Calu3 (cell line): Measurements from ENCODE around the gene PTGER1. TPM values are rescaled to one million over a fixed set of nuclear protein-coding genes. Genes with fewer than 3 reads are reported as not detected.

ENCODE experiments used
- BruUV-seq: library from RNA; stranded (reverse); fragments of 400-500 nt; replicated peaks from 2 replicates; lab custom pipeline; 2021; lab: Mats Ljungman, UMichigan
- CTCF ChIA-PET: fragments of 300-600 bp; sonication (Branson Sonifier 250); formaldehyde crosslinking; loops from one replicate; lab custom pipeline; 2022; ENCODE audit warnings: antibody characterized with exemption; lab: Charles Lee
- DNase-seq: peaks from one replicate; pipeline ENCODE4 v3.0.0; 2022
- H3K27ac Mint-ChIP-seq: one replicate; pipeline ENCODE4 v1.8.0; 2022; ENCODE audit warnings: mixed read lengths; ENCODE audit not compliant: unreplicated experiment
- H3K27me3 Mint-ChIP-seq: one replicate; pipeline ENCODE4 v1.8.0; 2022; ENCODE audit warnings: mixed read lengths; ENCODE audit not compliant: unreplicated experiment
- H3K36me3 Mint-ChIP-seq: one replicate; pipeline ENCODE4 v1.8.0; 2022; ENCODE audit warnings: mild to moderate bottlenecking, moderate library complexity, mixed read lengths; ENCODE audit not compliant: insufficient read depth, unreplicated experiment
- H3K4me1 Mint-ChIP-seq: one replicate; pipeline ENCODE4 v1.8.0; 2022; ENCODE audit warnings: mild to moderate bottlenecking, low read depth, mixed read lengths; ENCODE audit not compliant: unreplicated experiment
- H3K4me3 Mint-ChIP-seq: one replicate; pipeline ENCODE4 v1.8.0; 2022; ENCODE audit warnings: mild to moderate bottlenecking, low read depth, moderate library complexity, mixed read lengths; ENCODE audit not compliant: unreplicated experiment
- H3K9me3 Mint-ChIP-seq: one replicate; pipeline ENCODE4 v1.8.0; 2022; ENCODE audit warnings: low read depth, mixed read lengths; ENCODE audit not compliant: unreplicated experiment
- intact Hi-C: fragments of 100-400 bp; cut with micrococcal nuclease; formaldehyde crosslinking; loops from one replicate; pipeline ENCODE4 v1.10.0; 2022; ENCODE audit not compliant: unreplicated experiment
- total RNA-seq: library from RNA; stranded (reverse); gene quantifications from 2 replicates; pipeline ENCODE4 v1.2.3, GENCODE V29; 2022
- TF ChIP-seq, protein P1 (sequence below): fragments of 200-600 bp; IDR thresholded peaks from one replicate; pipeline ENCODE4 v1.8.0; 2022; ENCODE audit warnings: antibody characterized with exemption; ENCODE audit not compliant: unreplicated experiment

The PTGER1 gene
- total RNA-seq, 1 experiment from 2014 or later: 1.3 TPM

DNA sequence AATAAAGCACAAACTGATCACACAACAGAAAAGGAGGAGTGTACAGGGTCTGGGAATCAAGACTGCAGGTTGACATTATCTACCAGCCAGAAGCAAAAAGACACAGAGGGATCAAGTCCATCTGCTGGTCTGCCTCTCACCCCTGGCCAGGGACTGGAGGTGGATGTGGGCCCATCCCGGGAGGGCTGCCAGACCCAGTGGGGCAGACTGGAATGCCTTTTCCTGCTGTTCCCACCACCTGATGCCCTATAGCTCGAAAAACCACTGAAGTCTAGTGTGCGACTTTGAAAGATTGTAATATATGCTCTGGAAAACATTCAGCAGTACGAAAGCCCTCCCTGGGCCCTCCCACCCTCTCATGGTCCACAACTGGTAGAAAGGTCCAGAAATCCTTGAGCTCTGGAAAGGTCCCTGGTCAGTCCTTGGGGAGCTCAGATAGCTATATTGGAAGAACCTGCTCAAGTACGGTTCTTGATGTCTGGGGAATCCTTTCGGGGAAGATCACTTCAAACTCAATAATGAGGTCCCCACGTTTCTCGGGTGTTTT, 40.4 kb upstream of the PTGER1 start:
- Mint-ChIP-seq H3K4me1 (peaks cover 29% of the 10 kb centered on the region), H3K9me3 (no peaks in the 10 kb centered on the region), H3K27me3 (no peaks in the 10 kb centered on the region), H3K27ac (peak overlapping the region; percentile 80), H3K4me3 (peak overlapping the region; percentile 81), H3K36me3 (peaks cover 85% of the 10 kb centered on the region)
- TF ChIP-seq, protein P1, sequence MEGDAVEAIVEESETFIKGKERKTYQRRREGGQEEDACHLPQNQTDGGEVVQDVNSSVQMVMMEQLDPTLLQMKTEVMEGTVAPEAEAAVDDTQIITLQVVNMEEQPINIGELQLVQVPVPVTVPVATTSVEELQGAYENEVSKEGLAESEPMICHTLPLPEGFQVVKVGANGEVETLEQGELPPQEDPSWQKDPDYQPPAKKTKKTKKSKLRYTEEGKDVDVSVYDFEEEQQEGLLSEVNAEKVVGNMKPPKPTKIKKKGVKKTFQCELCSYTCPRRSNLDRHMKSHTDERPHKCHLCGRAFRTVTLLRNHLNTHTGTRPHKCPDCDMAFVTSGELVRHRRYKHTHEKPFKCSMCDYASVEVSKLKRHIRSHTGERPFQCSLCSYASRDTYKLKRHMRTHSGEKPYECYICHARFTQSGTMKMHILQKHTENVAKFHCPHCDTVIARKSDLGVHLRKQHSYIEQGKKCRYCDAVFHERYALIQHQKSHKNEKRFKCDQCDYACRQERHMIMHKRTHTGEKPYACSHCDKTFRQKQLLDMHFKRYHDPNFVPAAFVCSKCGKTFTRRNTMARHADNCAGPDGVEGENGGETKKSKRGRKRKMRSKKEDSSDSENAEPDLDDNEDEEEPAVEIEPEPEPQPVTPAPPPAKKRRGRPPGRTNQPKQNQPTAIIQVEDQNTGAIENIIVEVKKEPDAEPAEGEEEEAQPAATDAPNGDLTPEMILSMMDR: no peak
- intact Hi-C loops: no loop called here
- DNase-seq: no peak
- BruUV-seq: no TSS peak
- CTCF ChIA-PET: interaction anchor here (0.6 kb wide), 2 partner anchors 9 to 615 kb away, joined by 4 to 5 read pairs; no protein-coding TSS in a partner anchor

DNA sequence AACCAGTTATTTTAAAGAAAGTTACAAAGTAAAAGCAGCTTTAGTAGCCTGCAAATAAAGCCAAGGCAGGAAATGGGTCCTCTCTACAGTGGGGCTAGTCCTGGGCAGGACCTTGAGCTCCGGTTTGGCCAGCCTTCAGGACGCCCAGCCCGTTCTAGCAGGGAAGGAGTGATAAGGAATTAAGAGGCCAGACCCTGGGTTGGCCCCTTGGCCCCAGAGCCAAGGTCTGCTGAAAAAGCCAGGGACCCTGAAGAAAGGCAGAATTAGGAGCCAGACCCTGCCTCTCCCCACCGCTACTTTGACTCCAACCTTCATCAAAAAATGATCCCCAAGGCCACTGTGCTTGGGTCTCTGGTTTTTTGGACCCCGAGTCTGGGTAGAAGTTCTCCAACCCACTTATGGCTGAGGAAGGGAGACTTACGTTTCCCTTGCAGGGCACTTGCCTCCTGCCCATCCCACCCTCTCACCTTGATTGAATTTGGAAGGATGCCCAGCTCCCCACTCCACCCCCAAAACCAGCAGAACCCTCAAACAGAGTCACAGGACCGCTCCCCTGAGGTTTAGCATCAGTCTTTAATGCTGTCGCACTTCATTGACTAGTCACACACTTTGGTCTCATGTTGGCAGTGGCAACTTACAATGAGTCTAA, 39.2 kb upstream of the PTGER1 start:
- TF ChIP-seq, protein P1: no peak
- intact Hi-C loops: no loop called here
- no TSS peak for BruUV-seq
- no peak for DNase-seq
- H3K27ac Mint-ChIP-seq: peak overlapping the region; percentile 80
- peak overlapping the region; percentile 81 for H3K4me3 Mint-ChIP-seq
- H3K27me3 Mint-ChIP-seq: no peaks in the 10 kb centered on the region
- H3K36me3 Mint-ChIP-seq: peaks cover 88% of the 10 kb centered on the region
- CTCF ChIA-PET: no interaction called here
- no peaks in the 10 kb centered on the region for H3K9me3 Mint-ChIP-seq
- peaks cover 33% of the 10 kb centered on the region for H3K4me1 Mint-ChIP-seq

DNA sequence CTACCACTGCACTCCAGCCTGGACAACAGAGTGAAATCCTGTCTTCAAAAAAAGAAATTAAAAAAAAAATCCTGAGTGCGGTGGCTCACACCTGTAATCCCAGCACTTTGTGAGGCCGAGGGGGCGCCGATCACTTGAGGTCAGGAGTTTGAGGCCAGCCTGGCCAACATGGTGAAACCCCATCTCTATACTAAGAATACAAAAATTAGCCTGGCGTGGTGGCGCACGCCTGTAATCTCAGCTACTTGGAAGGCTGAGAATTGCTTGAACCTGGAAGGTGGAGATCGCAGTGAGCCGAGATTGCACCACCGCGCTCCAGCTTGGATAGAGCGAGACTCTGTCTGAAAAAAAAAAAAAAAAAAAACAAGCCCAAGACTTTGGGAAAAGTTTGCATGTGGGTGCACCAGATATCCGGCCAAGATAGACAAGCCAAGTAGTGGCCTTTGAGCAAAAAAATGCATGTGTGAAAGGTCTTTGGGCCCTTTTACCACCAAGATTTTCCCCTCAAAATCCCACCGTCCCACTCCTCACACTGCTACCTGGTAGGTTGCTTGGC, 37.3 kb upstream of the PTGER1 start:
- TF ChIP-seq, protein P1: no peak
- CTCF ChIA-PET: interaction anchor here (0.7 kb wide), 1 partner anchor 131 kb away, joined by 3 read pairs; the partner anchor contains the start of gene ADGRE5
- Mint-ChIP-seq H3K27ac (no peak overlapping the region), H3K27me3 (no peaks in the 10 kb centered on the region), H3K9me3 (no peaks in the 10 kb centered on the region), H3K4me3 (no peak overlapping the region), H3K4me1 (peaks cover 32% of the 10 kb centered on the region), H3K36me3 (peaks cover 84% of the 10 kb centered on the region)
- intact Hi-C loops: no loop called here
- BruUV-seq: no TSS peak
- DNase-seq: no peak

DNA sequence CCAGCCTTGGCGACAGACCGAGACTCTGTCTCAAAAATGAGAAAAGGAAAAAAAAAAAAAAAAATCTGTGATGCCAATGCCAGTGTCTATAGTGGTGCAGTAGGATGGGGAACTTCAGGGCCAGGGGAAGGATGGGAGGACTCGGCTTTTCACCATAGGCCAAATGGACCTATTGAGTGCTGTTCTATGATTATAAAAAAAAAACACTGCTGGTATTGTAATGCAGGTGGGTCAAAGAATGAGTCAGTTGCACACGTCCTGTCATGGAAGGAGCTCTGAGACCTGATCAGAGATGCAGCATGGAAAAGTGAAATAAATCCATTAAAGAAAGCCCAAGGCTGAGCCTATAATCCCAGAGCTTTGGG, 36.1 kb upstream of the PTGER1 start:
- CTCF ChIA-PET: no interaction called here
- TF ChIP-seq, protein P1: no peak
- H3K27me3 Mint-ChIP-seq: no peaks in the 10 kb centered on the region
- H3K36me3 Mint-ChIP-seq: peaks cover 80% of the 10 kb centered on the region
- intact Hi-C loops: no loop called here
- BruUV-seq: no TSS peak
- peak overlapping the region; percentile 94 for H3K27ac Mint-ChIP-seq
- H3K4me1 Mint-ChIP-seq: peaks cover 40% of the 10 kb centered on the region
- no peaks in the 10 kb centered on the region for H3K9me3 Mint-ChIP-seq
- no peak for DNase-seq
- H3K4me3 Mint-ChIP-seq: peak overlapping the region; percentile 46
